Stomach (tissue), 4 donors: ENCODE measurements around the gene SH2D5.

ENCODE experiments used
- CTCF ChIP-seq, 7 experiments: fragments of 450-650 bp in 4 of 7; fragments of 200-600 bp in 3 of 7; sonication (generic) in 3 of 7; IDR thresholded peaks; one replicate each; pipeline ENCODE4 v1.5.1; 2016 to 2019; ENCODE audit warnings: antibody characterized with exemption in 7 of 7, control low read depth in 2 of 7, mild to moderate bottlenecking in 1 of 7
- POLR2A ChIP-seq, 4 donors: fragments of 450-650 bp; IDR thresholded peaks; one replicate each; pipeline ENCODE4 v1.6.1; 2016; ENCODE audit warnings: antibody characterized with exemption in 4 of 4, control low read depth in 2 of 4, mild to moderate bottlenecking in 1 of 4, moderate library complexity in 1 of 4

GRCh38 chr1:20696397-20697333 lies 35.8 kb downstream of the SH2D5 start:
- TF ChIP-seq CTCF (IDR thresholded peaks at IDR 0.05), result peak in 5 of 7 experiments; percentile 71 to 94 (median 77)
- TF ChIP-seq POLR2A (IDR thresholded peaks at IDR 0.05), result no peak
